ENCODE data around the gene TMEM259. TPM values are rescaled to one million over a fixed set of nuclear protein-coding genes. Genes with fewer than 3 reads are reported as not detected.
A peak's percentile ranks its signal among the peaks of the same experiment; 100 is the strongest.

TMEM259 gene
- total RNA-seq, 1 donor from 2014 or later, result 31.7 TPM

GRCh38 chr19:1003283-1003682, 17.6 kb downstream of the TMEM259 start:
- Mint-ChIP-seq H3K4me1 (peaks cover 8% of the 10 kb centered on the region), H3K36me3 (no peaks in the 10 kb centered on the region), H3K9me3 (peaks cover 3% of the 10 kb centered on the region), H3K4me3 (no peak overlapping the region), H3K27ac (no peak overlapping the region), H3K27me3 (ENCODE audit: insufficient read depth, low read depth) (peaks cover 19% of the 10 kb centered on the region)
- DNase-seq (ENCODE audit: low spot score), result no peak
- H3K27ac ChIP-seq, result no peak overlapping the region
- no peaks in the 10 kb centered on the region for H3K9me3 ChIP-seq (ENCODE audit: low read depth)
- no peaks in the 10 kb centered on the region for H3K79me2 ChIP-seq (ENCODE audit: low read depth)
- TF ChIP-seq EZH2 (IDR thresholded peaks at IDR 0.05) (no peak), CTCF (IDR thresholded peaks at IDR 0.05) (no peak), EZH2phosphoT487 (IDR thresholded peaks at IDR 0.05) (no peak)
- H3K36me3 ChIP-seq, result no peaks in the 10 kb centered on the region
- peaks cover 38% of the 10 kb centered on the region for H3K27me3 ChIP-seq
- H3K4me3 ChIP-seq, result no peak overlapping the region
- H3K4me2 ChIP-seq, result no peak overlapping the region
- peaks cover 6% of the 10 kb centered on the region for H3F3A ChIP-seq (ENCODE audit: low read depth)
- H3K9ac ChIP-seq, result no peak overlapping the region
- H3K4me1 ChIP-seq, result peaks cover 3% of the 10 kb centered on the region
- H2AFZ ChIP-seq (replicated peaks), result no peak overlapping the region
- no peaks in the 10 kb centered on the region for H4K20me1 ChIP-seq (ENCODE audit: low read depth)

GRCh38 chr19:1002600-1002999, 18.3 kb downstream of the TMEM259 start:
- Histone ChIP-seq H3K79me2 (ENCODE audit: low read depth) (no peaks in the 10 kb centered on the region), H2AFZ (replicated peaks) (no peak overlapping the region), H3K4me3 (no peak overlapping the region), H3K36me3 (no peaks in the 10 kb centered on the region), H3K4me2 (no peak overlapping the region), H3K9me3 (ENCODE audit: low read depth) (no peaks in the 10 kb centered on the region), H4K20me1 (ENCODE audit: low read depth) (no peaks in the 10 kb centered on the region), H3K9ac (no peak overlapping the region), H3K27me3 (peaks cover 45% of the 10 kb centered on the region), H3K27ac (no peak overlapping the region), H3K4me1 (peaks cover 3% of the 10 kb centered on the region), H3F3A (ENCODE audit: low read depth) (peaks cover 6% of the 10 kb centered on the region)
- DNase-seq (ENCODE audit: low spot score), result no peak
- Mint-ChIP-seq H3K27me3 (ENCODE audit: insufficient read depth, low read depth) (peaks cover 26% of the 10 kb centered on the region), H3K9me3 (peaks cover 3% of the 10 kb centered on the region), H3K4me1 (peaks cover 8% of the 10 kb centered on the region), H3K27ac (peak overlapping the region; percentile 46), H3K36me3 (no peaks in the 10 kb centered on the region), H3K4me3 (peak overlapping the region; percentile 56)
- no peak for TF ChIP-seq EZH2phosphoT487 (IDR thresholded peaks at IDR 0.05)
- TF ChIP-seq EZH2 (IDR thresholded peaks at IDR 0.05), result no peak
- no peak for TF ChIP-seq CTCF (IDR thresholded peaks at IDR 0.05)

GRCh38 chr19:1001538-1002166, 19.3 kb downstream of the TMEM259 start:
- Histone ChIP-seq H3K4me2 (peak overlapping the region; percentile 94), H4K20me1 (ENCODE audit: low read depth) (peaks cover 3% of the 10 kb centered on the region), H3K9me3 (ENCODE audit: low read depth) (no peaks in the 10 kb centered on the region), H2AFZ (replicated peaks) (no peak overlapping the region), H3K4me3 (peak overlapping the region; percentile 73), H3K36me3 (no peaks in the 10 kb centered on the region), H3K79me2 (ENCODE audit: low read depth) (no peaks in the 10 kb centered on the region), H3K27me3 (peaks cover 55% of the 10 kb centered on the region), H3K4me1 (peaks cover 3% of the 10 kb centered on the region), H3K27ac (no peak overlapping the region), H3K9ac (no peak overlapping the region), H3F3A (ENCODE audit: low read depth) (peaks cover 6% of the 10 kb centered on the region)
- no peaks in the 10 kb centered on the region for H3K36me3 Mint-ChIP-seq
- H3K27me3 Mint-ChIP-seq (ENCODE audit: insufficient read depth, low read depth), result peaks cover 34% of the 10 kb centered on the region
- peaks cover 9% of the 10 kb centered on the region for H3K4me1 Mint-ChIP-seq
- peaks cover 3% of the 10 kb centered on the region for H3K9me3 Mint-ChIP-seq
- H3K27ac Mint-ChIP-seq, result no peak overlapping the region
- DNase-seq (ENCODE audit: low spot score), result peak; percentile 79
- TF ChIP-seq EZH2 (IDR thresholded peaks at IDR 0.05), result no peak
- TF ChIP-seq EZH2phosphoT487 (IDR thresholded peaks at IDR 0.05), result no peak
- peak; percentile 81 for TF ChIP-seq CTCF (IDR thresholded peaks at IDR 0.05)
- peak overlapping the region; percentile 81 for H3K4me3 Mint-ChIP-seq

Data from neural progenitor cell (in vitro differentiated cells).